WTC11 (cell line): ENCODE results near the gene WNT2. TPM values are rescaled to one million over a fixed set of nuclear protein-coding genes. Genes with fewer than 3 reads are reported as not detected.

Experiments
- ATAC-seq: fragments of 200-7000 bp; cut with Tn5 transposase; 2 replicates; pipeline ENCODE4 v1.10.0; 2021; ENCODE audit warnings: mild to moderate bottlenecking, moderate library complexity
- CTCF ChIA-PET: fragments of 300-600 bp; sonication (Branson Sonifier 250); formaldehyde crosslinking; loops from one replicate; lab custom pipeline; 2021; ENCODE audit warnings: antibody characterized with exemption; lab: Charles Lee
- POLR2A ChIA-PET: fragments of 350-600 bp; sonication (Branson Sonifier 250); formaldehyde crosslinking; loops from one replicate; lab custom pipeline; 2021; ENCODE audit warnings: antibody characterized with exemption; lab: Charles Lee
- DNase-seq: peaks from one replicate; pipeline ENCODE4 v3.0.0; 2021; ENCODE audit warnings: low spot score
- H3K27ac Mint-ChIP-seq: 2 replicates; pipeline ENCODE4 v1.8.0; 2021; ENCODE audit warnings: mixed read lengths
- H3K27me3 Mint-ChIP-seq: 2 replicates; pipeline ENCODE4 v1.8.0; 2021; ENCODE audit warnings: low read depth, mild to moderate bottlenecking, moderate library complexity, mixed read lengths
- H3K36me3 Mint-ChIP-seq: 2 replicates; pipeline ENCODE4 v1.8.0; 2021; ENCODE audit warnings: mixed read lengths
- H3K4me1 Mint-ChIP-seq: 2 replicates; pipeline ENCODE4 v1.8.0; 2022; ENCODE audit warnings: mixed read lengths
- H3K4me3 Mint-ChIP-seq: 2 replicates; pipeline ENCODE4 v1.8.0; 2021; ENCODE audit warnings: mild to moderate bottlenecking, moderate library complexity, mixed read lengths
- H3K9me3 Mint-ChIP-seq: 2 replicates; pipeline ENCODE4 v1.8.0; 2021; ENCODE audit warnings: mixed read lengths
- AR ChIP-seq: fragments of 250-450 bp; sonication (Bioruptor Pico); IDR thresholded peaks from 2 replicates; pipeline ENCODE4 v1.9.0; 2021; ENCODE audit warnings: mild to moderate bottlenecking
- FOXP1 ChIP-seq: sonication (generic); formaldehyde crosslinking; IDR thresholded peaks from 2 replicates; pipeline ENCODE4 v1.8.0; 2022; ENCODE audit warnings: missing genetic modification reagents, mild to moderate bottlenecking, moderate library complexity, borderline replicate concordance
- GABPB1 ChIP-seq: sonication (generic); formaldehyde crosslinking; IDR thresholded peaks from 2 replicates; pipeline ENCODE4 v1.8.1; 2023; ENCODE audit warnings: mild to moderate bottlenecking, missing genetic modification reagents
- NFE2L1 ChIP-seq: sonication (generic); formaldehyde crosslinking; IDR thresholded peaks from 2 replicates; pipeline ENCODE4 v1.8.1; 2023; ENCODE audit warnings: missing genetic modification reagents
- NFYB ChIP-seq: sonication (generic); formaldehyde crosslinking; conservative IDR thresholded peaks from 2 replicates; pipeline ENCODE4 v1.8.0; 2022; ENCODE audit warnings: low read depth, missing genetic modification reagents
- NR3C1 ChIP-seq: sonication (generic); formaldehyde crosslinking; conservative IDR thresholded peaks from 2 replicates; pipeline ENCODE4 v1.8.1; 2023; ENCODE audit warnings: low read depth, mild to moderate bottlenecking, missing genetic modification reagents
- OVOL2 ChIP-seq: fragments of 250-450 bp; sonication (Bioruptor Pico); IDR thresholded peaks from 2 replicates; pipeline ENCODE4 v1.9.0; 2021; ENCODE audit warnings: mild to moderate bottlenecking, borderline replicate concordance
- PREB ChIP-seq: sonication (generic); formaldehyde crosslinking; IDR thresholded peaks from 2 replicates; pipeline ENCODE4 v1.8.1; 2022; ENCODE audit warnings: mild to moderate bottlenecking, missing genetic modification reagents, moderate library complexity, borderline replicate concordance
- SMAD4 ChIP-seq: sonication (generic); formaldehyde crosslinking; IDR thresholded peaks from 2 replicates; pipeline ENCODE4 v1.8.0; 2022; ENCODE audit warnings: mild to moderate bottlenecking, missing genetic modification reagents
- SOX15 ChIP-seq: fragments of 250-450 bp; sonication (Bioruptor Pico); IDR thresholded peaks from 2 replicates; pipeline ENCODE4 v1.9.0; 2021; ENCODE audit warnings: mild to moderate bottlenecking
- TCF7 ChIP-seq: sonication (generic); formaldehyde crosslinking; IDR thresholded peaks from 2 replicates; pipeline ENCODE4 v1.8.0; 2022; ENCODE audit warnings: mild to moderate bottlenecking, low read depth, missing genetic modification reagents, moderate library complexity
- TP53 ChIP-seq: sonication (generic); formaldehyde crosslinking; IDR thresholded peaks from 2 replicates; pipeline ENCODE4 v1.8.1; 2023; ENCODE audit warnings: mild to moderate bottlenecking, missing genetic modification reagents
- USF2 ChIP-seq: sonication (generic); formaldehyde crosslinking; IDR thresholded peaks from 2 replicates; pipeline ENCODE4 v1.8.1; 2023; ENCODE audit warnings: mild to moderate bottlenecking, missing genetic modification reagents, moderate library complexity
- ZNF317 ChIP-seq: sonication (generic); formaldehyde crosslinking; IDR thresholded peaks from 2 replicates; pipeline ENCODE4 v1.8.1; 2023; ENCODE audit warnings: low read depth, mild to moderate bottlenecking, moderate library complexity, missing genetic modification reagents, borderline replicate concordance
- ZNF425 ChIP-seq: fragments of 250-450 bp; sonication (Bioruptor Pico); conservative IDR thresholded peaks from 2 replicates; pipeline ENCODE4 v1.9.0; 2021; ENCODE audit warnings: mild to moderate bottlenecking
- total RNA-seq: library from RNA; stranded (reverse); gene quantifications from 3 replicates; pipeline ENCODE4 v1.2.3, GENCODE V29; 2021
- TF ChIP-seq, protein P1 (sequence below): fragments of 250-450 bp; sonication (Bioruptor Pico); IDR thresholded peaks from 2 replicates; pipeline ENCODE4 v1.9.0; 2021; ENCODE audit warnings: mild to moderate bottlenecking
- TF ChIP-seq, protein P2 (sequence below): sonication (generic); formaldehyde crosslinking; IDR thresholded peaks from 2 replicates; pipeline ENCODE4 v1.8.0; 2022; ENCODE audit warnings: mild to moderate bottlenecking, missing genetic modification reagents
- TF ChIP-seq, protein P3 (sequence below): sonication (generic); formaldehyde crosslinking; IDR thresholded peaks from 2 replicates; pipeline ENCODE4 v1.8.0; 2022; ENCODE audit warnings: mild to moderate bottlenecking, missing genetic modification reagents
- TF ChIP-seq, protein P4 (sequence below): sonication (generic); formaldehyde crosslinking; IDR thresholded peaks from 2 replicates; pipeline ENCODE4 v1.8.0; 2023; ENCODE audit warnings: missing genetic modification reagents
- TF ChIP-seq, protein P5 (sequence below): sonication (generic); formaldehyde crosslinking; IDR thresholded peaks from 2 replicates; pipeline ENCODE4 v1.8.1; 2022; ENCODE audit warnings: low read depth, missing genetic modification reagents, borderline replicate concordance

WNT2 gene
- total RNA-seq, 1 experiment from 2014 or later, result not detected

DNA sequence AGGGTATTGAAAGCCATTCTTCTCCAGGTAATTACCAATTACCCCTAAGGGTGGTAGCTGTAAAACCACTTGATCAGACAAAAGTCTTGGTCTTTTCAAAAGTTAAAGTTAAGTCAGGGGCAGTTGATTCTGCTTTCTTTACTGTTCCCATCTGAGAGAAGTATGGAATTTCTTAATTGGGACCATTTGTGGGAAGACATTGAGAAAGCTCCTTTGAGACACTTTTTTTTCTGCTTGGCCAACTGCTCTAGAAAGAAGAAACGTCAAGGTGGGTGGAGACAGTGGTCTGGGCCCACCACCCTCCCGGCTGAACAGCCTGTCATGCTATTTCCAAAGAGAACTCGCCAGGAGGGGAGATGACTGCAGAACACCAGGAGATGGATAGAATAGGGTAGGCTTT, 45.3 kb downstream of the WNT2 start:
- no peak for ATAC-seq
- CTCF ChIA-PET, result interaction anchor here (0.5 kb wide), 1 partner anchor 12 kb away, joined by 5 read pairs; no protein-coding TSS in a partner anchor

More for the DNA sequence above, 45.3 kb downstream of the WNT2 start:
- POLR2A ChIA-PET, result no interaction called here
- H3K36me3 Mint-ChIP-seq, result no peaks in the 10 kb centered on the region
- no peaks in the 10 kb centered on the region for H3K4me1 Mint-ChIP-seq
- no peak overlapping the region for H3K4me3 Mint-ChIP-seq
- no peaks in the 10 kb centered on the region for H3K27me3 Mint-ChIP-seq
- DNase-seq, result no peak
- no peaks in the 10 kb centered on the region for H3K9me3 Mint-ChIP-seq
- H3K27ac Mint-ChIP-seq, result no peak overlapping the region
- TF ChIP-seq ZNF425 (CRISPR knock-in tag), result no peak
- TF ChIP-seq NR3C1 (CRISPR knock-in tag), result no peak
- no peak for TF ChIP-seq TP53
- no peak for TF ChIP-seq SOX15 (CRISPR knock-in tag)
- TF ChIP-seq SMAD4 (CRISPR knock-in tag), result no peak
- no peak for TF ChIP-seq AR (CRISPR knock-in tag)
- TF ChIP-seq ZNF317 (CRISPR knock-in tag), result no peak
- no peak for TF ChIP-seq NFYB (CRISPR knock-in tag)
- TF ChIP-seq NFE2L1, result no peak
- TF ChIP-seq, protein P1, sequence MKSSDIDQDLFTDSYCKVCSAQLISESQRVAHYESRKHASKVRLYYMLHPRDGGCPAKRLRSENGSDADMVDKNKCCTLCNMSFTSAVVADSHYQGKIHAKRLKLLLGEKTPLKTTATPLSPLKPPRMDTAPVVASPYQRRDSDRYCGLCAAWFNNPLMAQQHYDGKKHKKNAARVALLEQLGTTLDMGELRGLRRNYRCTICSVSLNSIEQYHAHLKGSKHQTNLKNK (CRISPR knock-in tag), result no peak
- TF ChIP-seq, protein P2, sequence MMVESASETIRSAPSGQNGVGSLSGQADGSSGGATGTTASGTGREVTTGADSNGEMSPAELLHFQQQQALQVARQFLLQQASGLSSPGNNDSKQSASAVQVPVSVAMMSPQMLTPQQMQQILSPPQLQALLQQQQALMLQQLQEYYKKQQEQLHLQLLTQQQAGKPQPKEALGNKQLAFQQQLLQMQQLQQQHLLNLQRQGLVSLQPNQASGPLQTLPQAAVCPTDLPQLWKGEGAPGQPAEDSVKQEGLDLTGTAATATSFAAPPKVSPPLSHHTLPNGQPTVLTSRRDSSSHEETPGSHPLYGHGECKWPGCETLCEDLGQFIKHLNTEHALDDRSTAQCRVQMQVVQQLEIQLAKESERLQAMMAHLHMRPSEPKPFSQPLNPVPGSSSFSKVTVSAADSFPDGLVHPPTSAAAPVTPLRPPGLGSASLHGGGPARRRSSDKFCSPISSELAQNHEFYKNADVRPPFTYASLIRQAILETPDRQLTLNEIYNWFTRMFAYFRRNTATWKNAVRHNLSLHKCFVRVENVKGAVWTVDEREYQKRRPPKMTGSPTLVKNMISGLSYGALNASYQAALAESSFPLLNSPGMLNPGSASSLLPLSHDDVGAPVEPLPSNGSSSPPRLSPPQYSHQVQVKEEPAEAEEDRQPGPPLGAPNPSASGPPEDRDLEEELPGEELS (CRISPR knock-in tag), result no peak
- TF ChIP-seq, protein P3, sequence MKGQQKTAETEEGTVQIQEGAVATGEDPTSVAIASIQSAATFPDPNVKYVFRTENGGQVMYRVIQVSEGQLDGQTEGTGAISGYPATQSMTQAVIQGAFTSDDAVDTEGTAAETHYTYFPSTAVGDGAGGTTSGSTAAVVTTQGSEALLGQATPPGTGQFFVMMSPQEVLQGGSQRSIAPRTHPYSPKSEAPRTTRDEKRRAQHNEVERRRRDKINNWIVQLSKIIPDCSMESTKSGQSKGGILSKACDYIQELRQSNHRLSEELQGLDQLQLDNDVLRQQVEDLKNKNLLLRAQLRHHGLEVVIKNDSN (CRISPR knock-in tag), result no peak
- TF ChIP-seq USF2, result no peak
- TF ChIP-seq TCF7 (CRISPR knock-in tag), result no peak
- no peak for TF ChIP-seq GABPB1
- TF ChIP-seq, protein P4, sequence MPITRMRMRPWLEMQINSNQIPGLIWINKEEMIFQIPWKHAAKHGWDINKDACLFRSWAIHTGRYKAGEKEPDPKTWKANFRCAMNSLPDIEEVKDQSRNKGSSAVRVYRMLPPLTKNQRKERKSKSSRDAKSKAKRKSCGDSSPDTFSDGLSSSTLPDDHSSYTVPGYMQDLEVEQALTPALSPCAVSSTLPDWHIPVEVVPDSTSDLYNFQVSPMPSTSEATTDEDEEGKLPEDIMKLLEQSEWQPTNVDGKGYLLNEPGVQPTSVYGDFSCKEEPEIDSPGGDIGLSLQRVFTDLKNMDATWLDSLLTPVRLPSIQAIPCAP (CRISPR knock-in tag), result no peak
- no peak for TF ChIP-seq OVOL2 (CRISPR knock-in tag)
- TF ChIP-seq, protein P5, sequence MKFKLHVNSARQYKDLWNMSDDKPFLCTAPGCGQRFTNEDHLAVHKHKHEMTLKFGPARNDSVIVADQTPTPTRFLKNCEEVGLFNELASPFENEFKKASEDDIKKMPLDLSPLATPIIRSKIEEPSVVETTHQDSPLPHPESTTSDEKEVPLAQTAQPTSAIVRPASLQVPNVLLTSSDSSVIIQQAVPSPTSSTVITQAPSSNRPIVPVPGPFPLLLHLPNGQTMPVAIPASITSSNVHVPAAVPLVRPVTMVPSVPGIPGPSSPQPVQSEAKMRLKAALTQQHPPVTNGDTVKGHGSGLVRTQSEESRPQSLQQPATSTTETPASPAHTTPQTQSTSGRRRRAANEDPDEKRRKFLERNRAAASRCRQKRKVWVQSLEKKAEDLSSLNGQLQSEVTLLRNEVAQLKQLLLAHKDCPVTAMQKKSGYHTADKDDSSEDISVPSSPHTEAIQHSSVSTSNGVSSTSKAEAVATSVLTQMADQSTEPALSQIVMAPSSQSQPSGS, result no peak
- TF ChIP-seq FOXP1 (CRISPR knock-in tag), result no peak
- no peak for TF ChIP-seq PREB
- TF ChIP-seq, all 79 proteins: peak for 0
